Mucosa of stomach (tissue), 1 donor: ENCODE results near the gene TTLL11.

ENCODE experiments used
- H3K27me3 ChIP-seq: one replicate; pipeline ENCODE4 v1.7.0; 2013; ENCODE audit warnings: mild to moderate bottlenecking, low read length; ENCODE audit not compliant: control insufficient read depth, insufficient read depth
- H3K36me3 ChIP-seq: one replicate; pipeline ENCODE4 v1.7.0; 2013; ENCODE audit warnings: low read length; ENCODE audit not compliant: control insufficient read depth, insufficient read depth
- H3K4me1 ChIP-seq: one replicate; pipeline ENCODE4 v1.7.0; 2013; ENCODE audit warnings: mild to moderate bottlenecking, low read length; ENCODE audit not compliant: control insufficient read depth, insufficient read depth
- H3K4me3 ChIP-seq: one replicate; pipeline ENCODE4 v1.7.0; 2013; ENCODE audit warnings: low read length
- H3K9ac ChIP-seq: one replicate; pipeline ENCODE4 v1.7.0; 2013; ENCODE audit warnings: mild to moderate bottlenecking, low read length, moderate library complexity
- H3K9me3 ChIP-seq: one replicate; pipeline ENCODE4 v1.7.0; 2013; ENCODE audit warnings: mild to moderate bottlenecking, low read length, moderate library complexity; ENCODE audit not compliant: control insufficient read depth
- donor health status: Pancreatic carcinoma.

TTLL11 gene

GRCh38 chr9:121860744-121861143, 232.4 kb downstream of the TTLL11 start:
- Histone ChIP-seq H3K4me3 (no peak overlapping the region), H3K36me3 (no peaks in the 10 kb centered on the region), H3K4me1 (no peaks in the 10 kb centered on the region), H3K9ac (no peak overlapping the region), H3K9me3 (no peaks in the 10 kb centered on the region), H3K27me3 (no peaks in the 10 kb centered on the region)

GRCh38 chr9:121860213-121860612, 232.9 kb downstream of the TTLL11 start:
- no peaks in the 10 kb centered on the region for H3K27me3 ChIP-seq
- no peaks in the 10 kb centered on the region for H3K36me3 ChIP-seq
- no peaks in the 10 kb centered on the region for H3K9me3 ChIP-seq
- H3K4me1 ChIP-seq: no peaks in the 10 kb centered on the region
- H3K9ac ChIP-seq: no peak overlapping the region
- H3K4me3 ChIP-seq: no peak overlapping the region

- Histone ChIP-seq H3K27me3 (no peaks in the 10 kb centered on the region), H3K4me1 (no peaks in the 10 kb centered on the region), H3K4me3 (no peak overlapping the region), H3K9me3 (no peaks in the 10 kb centered on the region), H3K36me3 (no peaks in the 10 kb centered on the region), H3K9ac (no peak overlapping the region)
Observed at GRCh38 chr9:121859646-121860045, 233.5 kb downstream of the TTLL11 start.

- Histone ChIP-seq H3K4me1 (no peaks in the 10 kb centered on the region), H3K9me3 (no peaks in the 10 kb centered on the region), H3K4me3 (no peak overlapping the region), H3K36me3 (no peaks in the 10 kb centered on the region), H3K9ac (no peak overlapping the region), H3K27me3 (no peaks in the 10 kb centered on the region)
Observed at GRCh38 chr9:121858788-121859187, 234.3 kb downstream of the TTLL11 start.

GRCh38 chr9:121857928-121858327, 235.2 kb downstream of the TTLL11 start:
- Histone ChIP-seq H3K9me3 (no peaks in the 10 kb centered on the region), H3K27me3 (no peaks in the 10 kb centered on the region), H3K9ac (no peak overlapping the region), H3K4me3 (no peak overlapping the region), H3K4me1 (no peaks in the 10 kb centered on the region), H3K36me3 (no peaks in the 10 kb centered on the region)

- H3K27me3 ChIP-seq: no peaks in the 10 kb centered on the region
- H3K9me3 ChIP-seq: no peaks in the 10 kb centered on the region
- no peaks in the 10 kb centered on the region for H3K4me1 ChIP-seq
- no peak overlapping the region for H3K9ac ChIP-seq
- H3K36me3 ChIP-seq: no peaks in the 10 kb centered on the region
- no peak overlapping the region for H3K4me3 ChIP-seq
Observed at GRCh38 chr9:121855476-121855875, 237.6 kb downstream of the TTLL11 start.

- no peaks in the 10 kb centered on the region for H3K9me3 ChIP-seq
- H3K36me3 ChIP-seq: no peaks in the 10 kb centered on the region
- no peaks in the 10 kb centered on the region for H3K4me1 ChIP-seq
- H3K27me3 ChIP-seq: no peaks in the 10 kb centered on the region
- no peak overlapping the region for H3K4me3 ChIP-seq
- no peak overlapping the region for H3K9ac ChIP-seq
Observed at GRCh38 chr9:121853617-121854395, 239.3 kb downstream of the TTLL11 start.

- Histone ChIP-seq H3K4me1 (no peaks in the 10 kb centered on the region), H3K9ac (no peak overlapping the region), H3K9me3 (no peaks in the 10 kb centered on the region), H3K4me3 (no peak overlapping the region), H3K27me3 (no peaks in the 10 kb centered on the region), H3K36me3 (no peaks in the 10 kb centered on the region)
Observed at GRCh38 chr9:121852651-121853616, 240.2 kb downstream of the TTLL11 start.

GRCh38 chr9:121852241-121852640, 240.9 kb downstream of the TTLL11 start:
- no peaks in the 10 kb centered on the region for H3K36me3 ChIP-seq
- no peak overlapping the region for H3K4me3 ChIP-seq

GRCh38 chr9:121851641-121852091, 241.4 kb downstream of the TTLL11 start:
- Histone ChIP-seq H3K4me3 (no peak overlapping the region), H3K36me3 (no peaks in the 10 kb centered on the region), H3K4me1 (no peaks in the 10 kb centered on the region), H3K27me3 (no peaks in the 10 kb centered on the region), H3K9me3 (no peaks in the 10 kb centered on the region), H3K9ac (no peak overlapping the region)

More at GRCh38 chr9:121852241-121852640, 240.9 kb downstream of the TTLL11 start:
- Histone ChIP-seq H3K9ac (no peak overlapping the region), H3K4me1 (no peaks in the 10 kb centered on the region), H3K9me3 (no peaks in the 10 kb centered on the region), H3K27me3 (no peaks in the 10 kb centered on the region)

- H3K27me3 ChIP-seq: no peaks in the 10 kb centered on the region
- no peaks in the 10 kb centered on the region for H3K36me3 ChIP-seq
- no peaks in the 10 kb centered on the region for H3K4me1 ChIP-seq
Observed at GRCh38 chr9:121850366-121850765, 242.7 kb downstream of the TTLL11 start.

GRCh38 chr9:121849554-121849953, 243.6 kb downstream of the TTLL11 start:
- H3K9me3 ChIP-seq: no peaks in the 10 kb centered on the region
- H3K27me3 ChIP-seq: no peaks in the 10 kb centered on the region
- no peak overlapping the region for H3K4me3 ChIP-seq
- no peaks in the 10 kb centered on the region for H3K4me1 ChIP-seq
- H3K9ac ChIP-seq: no peak overlapping the region
- H3K36me3 ChIP-seq: no peaks in the 10 kb centered on the region

More at GRCh38 chr9:121850366-121850765, 242.7 kb downstream of the TTLL11 start:
- H3K9ac ChIP-seq: no peak overlapping the region
- H3K4me3 ChIP-seq: no peak overlapping the region
- no peaks in the 10 kb centered on the region for H3K9me3 ChIP-seq
